Endothelial cell (in vitro differentiated cells): Measurements from ENCODE around the gene SEC14L2. TPM values are rescaled to one million over a fixed set of nuclear protein-coding genes. Genes with fewer than 3 reads are reported as not detected.
"Not testable (repeated sequence)": the region's sequence is repeated elsewhere in the genome, so short reads cannot be mapped to it uniquely, and the experiment has no call there.

Experiments used
- DNase-seq: peaks from one replicate; pipeline ENCODE4 v3.0.0; 2021; ENCODE audit warnings: low spot score
- H3K27ac Mint-ChIP-seq: one replicate; pipeline ENCODE4 v1.8.0; 2021; ENCODE audit warnings: mixed read lengths, inconsistent platforms; ENCODE audit not compliant: unreplicated experiment
- H3K27me3 Mint-ChIP-seq: one replicate; pipeline ENCODE4 v1.8.0; 2021; ENCODE audit warnings: mild to moderate bottlenecking, moderate library complexity, mixed read lengths, inconsistent platforms; ENCODE audit not compliant: unreplicated experiment
- H3K36me3 Mint-ChIP-seq: one replicate; pipeline ENCODE4 v1.8.0; 2021; ENCODE audit warnings: mild to moderate bottlenecking, low read depth, mixed read lengths, inconsistent platforms; ENCODE audit not compliant: unreplicated experiment
- H3K4me1 Mint-ChIP-seq: one replicate; pipeline ENCODE4 v1.8.0; 2021; ENCODE audit warnings: mild to moderate bottlenecking, mixed read lengths, inconsistent platforms; ENCODE audit not compliant: unreplicated experiment
- H3K4me3 Mint-ChIP-seq: one replicate; pipeline ENCODE4 v1.8.0; 2021; ENCODE audit warnings: mild to moderate bottlenecking, mixed read lengths, inconsistent platforms; ENCODE audit not compliant: unreplicated experiment
- H3K9me3 Mint-ChIP-seq: one replicate; pipeline ENCODE4 v1.8.0; 2021; ENCODE audit warnings: mixed read lengths, inconsistent platforms; ENCODE audit not compliant: unreplicated experiment
- total RNA-seq: library from RNA; stranded (reverse); fragmentation: NEBNext Ultra II Directional; extraction: Animal tissue kit (Norgen Biotek cat#: 25700); gene quantifications from one replicate; pipeline ENCODE4 v1.2.1, GENCODE V29; 2021; ENCODE audit not compliant: unreplicated experiment
- TF ChIP-seq, protein P1 (sequence below): fragments of 200-600 bp; sonication (generic); IDR thresholded peaks from one replicate; pipeline ENCODE4 v1.5.0; 2021; ENCODE audit warnings: antibody characterized with exemption; ENCODE audit not compliant: unreplicated experiment

Gene SEC14L2
- total RNA-seq, 1 donor from 2014 or later: 3.9 TPM

- Mint-ChIP-seq H3K9me3 (no peaks in the 10 kb centered on the region), H3K4me1 (peaks cover 15% of the 10 kb centered on the region), H3K4me3 (no peak overlapping the region), H3K27ac (no peak overlapping the region), H3K36me3 (no peaks in the 10 kb centered on the region), H3K27me3 (peaks cover 13% of the 10 kb centered on the region)
- TF ChIP-seq, protein P1, sequence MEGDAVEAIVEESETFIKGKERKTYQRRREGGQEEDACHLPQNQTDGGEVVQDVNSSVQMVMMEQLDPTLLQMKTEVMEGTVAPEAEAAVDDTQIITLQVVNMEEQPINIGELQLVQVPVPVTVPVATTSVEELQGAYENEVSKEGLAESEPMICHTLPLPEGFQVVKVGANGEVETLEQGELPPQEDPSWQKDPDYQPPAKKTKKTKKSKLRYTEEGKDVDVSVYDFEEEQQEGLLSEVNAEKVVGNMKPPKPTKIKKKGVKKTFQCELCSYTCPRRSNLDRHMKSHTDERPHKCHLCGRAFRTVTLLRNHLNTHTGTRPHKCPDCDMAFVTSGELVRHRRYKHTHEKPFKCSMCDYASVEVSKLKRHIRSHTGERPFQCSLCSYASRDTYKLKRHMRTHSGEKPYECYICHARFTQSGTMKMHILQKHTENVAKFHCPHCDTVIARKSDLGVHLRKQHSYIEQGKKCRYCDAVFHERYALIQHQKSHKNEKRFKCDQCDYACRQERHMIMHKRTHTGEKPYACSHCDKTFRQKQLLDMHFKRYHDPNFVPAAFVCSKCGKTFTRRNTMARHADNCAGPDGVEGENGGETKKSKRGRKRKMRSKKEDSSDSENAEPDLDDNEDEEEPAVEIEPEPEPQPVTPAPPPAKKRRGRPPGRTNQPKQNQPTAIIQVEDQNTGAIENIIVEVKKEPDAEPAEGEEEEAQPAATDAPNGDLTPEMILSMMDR: no peak
- DNase-seq: no peak
Measured at GRCh38 chr22:30399718-30400117, 2.9 kb downstream of the SEC14L2 start.

DNA sequence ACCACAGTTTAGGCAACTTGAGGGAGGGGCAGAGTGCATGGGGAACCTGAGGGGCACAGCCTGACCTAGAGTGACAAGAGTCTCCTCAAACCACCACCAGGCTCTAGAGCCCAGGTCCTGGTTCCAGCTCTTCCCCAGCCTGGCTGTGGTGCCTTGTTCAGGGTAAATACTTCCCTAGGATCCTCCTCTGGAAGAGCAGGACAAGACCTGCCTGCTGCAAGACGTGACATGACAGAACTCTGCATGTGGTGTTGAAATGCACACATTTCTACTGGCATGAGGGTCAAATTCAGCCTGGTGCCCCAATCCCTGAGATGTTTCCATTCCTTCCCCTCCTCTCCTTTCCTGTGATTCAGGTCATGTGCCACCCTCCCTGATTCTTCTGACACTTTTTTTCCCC is 3.3 kb downstream of the SEC14L2 start:
- TF ChIP-seq, protein P1: no peak
- DNase-seq: no peak
- Mint-ChIP-seq H3K4me3 (no peak overlapping the region), H3K4me1 (peaks cover 15% of the 10 kb centered on the region), H3K9me3 (no peaks in the 10 kb centered on the region), H3K27me3 (peaks cover 13% of the 10 kb centered on the region), H3K36me3 (no peaks in the 10 kb centered on the region), H3K27ac (no peak overlapping the region)

GRCh38 chr22:30401024-30401423 is 4.2 kb downstream of the SEC14L2 start:
- H3K4me3 Mint-ChIP-seq, H3K9me3 Mint-ChIP-seq, H3K36me3 Mint-ChIP-seq, DNase-seq, H3K27ac Mint-ChIP-seq: not testable (repeated sequence)
- Mint-ChIP-seq H3K4me1 (peaks cover 15% of the 10 kb centered on the region), H3K27me3 (peaks cover 14% of the 10 kb centered on the region)

- H3K27ac Mint-ChIP-seq: no peak overlapping the region
- TF ChIP-seq, protein P1: no peak
- H3K9me3 Mint-ChIP-seq: no peaks in the 10 kb centered on the region
- H3K27me3 Mint-ChIP-seq: peaks cover 13% of the 10 kb centered on the region
- H3K4me3 Mint-ChIP-seq: no peak overlapping the region
- H3K36me3 Mint-ChIP-seq: no peaks in the 10 kb centered on the region
- DNase-seq: no peak
- peaks cover 15% of the 10 kb centered on the region for H3K4me1 Mint-ChIP-seq
Measured at GRCh38 chr22:30402028-30402765, 5.4 kb downstream of the SEC14L2 start.

DNA sequence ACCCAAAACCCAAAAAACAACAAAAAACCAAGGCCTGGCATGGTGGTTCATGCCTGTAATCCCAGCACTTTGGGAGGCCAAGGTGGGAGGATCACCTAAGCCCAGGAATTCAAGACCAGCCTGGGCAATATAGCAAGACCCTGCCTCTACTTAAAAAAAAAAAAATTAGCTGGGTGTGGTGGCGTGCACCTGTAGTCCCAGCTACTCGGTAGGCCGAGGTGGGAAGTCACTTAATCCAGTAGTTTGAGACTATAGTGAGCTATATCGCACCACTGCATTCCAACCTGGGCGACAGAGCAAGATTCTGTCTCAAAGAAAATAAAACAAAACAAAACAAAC is 5.9 kb downstream of the SEC14L2 start:
- H3K27me3 Mint-ChIP-seq, H3K27ac Mint-ChIP-seq, DNase-seq, H3K4me3 Mint-ChIP-seq, H3K36me3 Mint-ChIP-seq, H3K9me3 Mint-ChIP-seq: not testable (repeated sequence)
- H3K4me1 Mint-ChIP-seq: peaks cover 13% of the 10 kb centered on the region

DNA sequence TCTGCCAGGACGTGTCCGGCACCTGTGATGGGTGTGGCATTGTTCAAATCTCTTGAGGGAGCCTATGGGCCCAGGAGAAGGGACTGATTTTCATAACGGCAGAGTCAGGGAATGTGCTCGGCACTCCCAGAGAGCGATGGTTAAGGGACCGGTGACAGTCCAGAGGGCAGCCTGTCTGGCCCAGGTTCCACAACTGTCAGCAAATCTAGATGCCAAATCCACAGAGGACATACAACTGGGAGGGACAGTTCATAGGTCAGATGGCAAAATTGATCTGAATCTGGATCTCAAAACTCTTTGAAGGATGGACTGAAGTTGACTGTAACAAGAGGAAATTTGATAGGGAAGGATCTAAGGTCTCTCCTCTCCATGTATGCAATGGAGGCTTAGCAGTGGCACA is 7.5 kb downstream of the SEC14L2 start:
- peaks cover 9% of the 10 kb centered on the region for H3K27me3 Mint-ChIP-seq
- H3K27ac Mint-ChIP-seq: no peak overlapping the region
- no peak overlapping the region for H3K4me3 Mint-ChIP-seq
- peaks cover 2% of the 10 kb centered on the region for H3K36me3 Mint-ChIP-seq
- TF ChIP-seq, protein P1: no peak
- H3K4me1 Mint-ChIP-seq: peaks cover 7% of the 10 kb centered on the region
- no peaks in the 10 kb centered on the region for H3K9me3 Mint-ChIP-seq
- no peak for DNase-seq
